Suppressor macrophage treated with lipopolysaccharide for 1 hour (primary cell): Measurements from ENCODE around the gene FIGNL2.
"Not testable (repeated sequence)": the region's sequence is repeated elsewhere in the genome, so short reads cannot be mapped to it uniquely, and the experiment has no call there.

Source experiments
- DNase-seq, 3 donors: peaks; one replicate each; pipeline ENCODE4 v3.0.0-alpha.2; 2020 to 2022

The FIGNL2 gene

DNA sequence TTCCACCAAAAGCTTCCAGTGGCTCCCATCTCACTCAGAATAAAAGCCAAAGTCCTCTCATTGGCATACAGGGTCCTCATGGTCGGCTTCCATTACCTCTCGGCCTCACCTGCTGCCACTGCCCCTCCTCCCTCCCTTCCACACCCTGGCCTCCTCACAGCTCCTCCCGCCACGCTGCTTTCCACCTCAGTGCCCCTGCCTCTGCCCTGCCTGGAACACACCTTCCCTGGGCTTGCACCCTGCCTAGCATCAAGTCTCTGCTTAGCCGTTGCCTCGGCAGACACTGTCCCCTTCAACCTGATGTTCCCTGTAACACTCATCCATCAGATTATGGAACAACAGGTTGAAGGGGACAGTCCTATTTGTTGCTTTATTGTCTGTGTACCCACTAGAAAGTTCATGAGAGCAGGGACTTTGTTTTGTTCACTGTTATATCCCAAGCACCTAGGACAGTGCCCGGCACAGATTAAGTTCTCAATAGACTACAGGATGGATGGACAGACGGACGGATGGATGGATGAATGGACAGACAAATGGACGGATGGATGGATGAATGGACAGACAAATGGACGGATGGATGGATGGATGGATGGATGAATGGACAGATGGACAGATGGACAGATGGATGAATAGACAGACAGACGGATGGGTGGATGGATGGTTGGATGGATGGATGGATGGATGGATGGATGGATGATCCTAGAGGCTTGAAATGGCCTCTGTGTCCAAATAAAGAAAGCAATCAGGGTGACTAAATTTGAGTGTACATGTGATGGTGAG lies 14.9 kb downstream of the FIGNL2 start:
- no peak for DNase-seq

DNA sequence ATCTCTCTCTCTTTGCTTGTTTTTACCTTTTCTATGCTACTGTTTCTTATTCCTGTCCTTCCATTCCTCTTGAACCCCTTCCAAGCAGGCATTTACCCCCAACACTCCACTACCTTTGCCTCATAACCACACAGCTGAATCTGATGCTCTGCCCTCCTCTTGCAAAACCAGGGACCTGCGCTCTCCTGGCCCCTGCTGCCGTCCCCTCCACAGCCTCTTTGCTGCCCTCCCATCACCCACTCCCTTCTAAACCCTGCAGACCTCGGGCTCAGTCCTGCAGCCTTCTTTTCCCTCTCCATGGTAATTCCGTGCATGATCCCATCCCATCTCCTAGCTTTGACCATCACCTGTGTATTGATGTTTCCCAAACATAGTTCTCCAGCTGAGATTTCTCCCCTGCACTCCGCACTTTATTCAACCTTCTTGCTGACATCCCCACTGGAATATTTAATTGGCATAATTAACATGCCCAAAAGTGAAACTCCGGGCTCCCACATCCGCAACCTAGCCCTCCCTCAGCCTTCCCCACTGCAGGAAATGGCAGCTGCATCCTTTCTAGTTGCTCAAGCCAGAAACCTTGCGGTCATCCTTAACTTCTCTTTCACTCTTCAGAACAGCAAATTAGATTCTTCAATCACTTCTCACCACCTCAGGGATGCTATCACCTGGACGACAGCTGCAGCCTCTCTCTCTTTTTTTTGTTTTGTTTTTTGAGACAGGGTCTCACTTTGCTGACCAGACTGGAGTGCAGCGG lies 16.0 kb downstream of the FIGNL2 start:
- DNase-seq: peak in 2 of 3 donors; percentile 48

DNA sequence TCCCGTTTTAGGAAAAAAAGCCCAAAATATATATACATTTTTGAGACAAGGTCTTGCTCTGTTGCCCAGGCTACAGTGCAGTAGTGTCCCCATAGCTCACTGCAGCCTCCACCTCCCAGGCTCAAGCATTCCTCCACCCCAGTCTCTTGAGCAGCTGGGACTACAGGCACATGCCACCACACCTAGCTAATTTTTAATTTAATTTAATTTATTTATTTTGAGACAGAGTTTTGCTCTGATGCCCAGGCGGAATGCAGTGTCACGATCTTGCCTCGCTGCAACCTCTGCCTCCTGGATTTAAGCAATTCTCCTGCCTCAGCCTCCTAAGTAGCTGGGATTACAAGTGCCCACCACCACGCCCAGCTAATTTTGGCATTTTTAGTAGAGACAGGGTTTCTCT lies 16.7 kb downstream of the FIGNL2 start:
- not testable (repeated sequence) for DNase-seq

DNA sequence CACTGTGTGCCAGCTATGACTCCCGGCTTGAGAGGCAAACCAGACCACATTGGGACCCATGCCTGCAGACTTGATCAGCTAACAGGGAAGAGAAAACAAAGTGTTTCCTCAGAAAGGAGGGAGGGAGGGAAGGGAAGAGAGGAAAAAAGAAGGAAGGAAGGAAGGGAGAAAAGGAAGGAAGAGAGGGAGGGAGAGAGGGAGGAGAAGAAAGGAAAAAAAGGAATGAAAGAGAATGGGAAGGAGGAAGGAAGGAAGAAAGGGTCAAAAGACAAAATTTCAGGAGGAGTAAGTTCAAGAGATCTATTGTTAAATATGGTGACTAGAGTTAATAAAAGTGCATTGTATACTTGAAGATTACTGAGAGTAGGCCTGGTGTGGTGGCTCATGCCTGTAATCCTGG lies 18.9 kb downstream of the FIGNL2 start:
- no peak for DNase-seq

DNA sequence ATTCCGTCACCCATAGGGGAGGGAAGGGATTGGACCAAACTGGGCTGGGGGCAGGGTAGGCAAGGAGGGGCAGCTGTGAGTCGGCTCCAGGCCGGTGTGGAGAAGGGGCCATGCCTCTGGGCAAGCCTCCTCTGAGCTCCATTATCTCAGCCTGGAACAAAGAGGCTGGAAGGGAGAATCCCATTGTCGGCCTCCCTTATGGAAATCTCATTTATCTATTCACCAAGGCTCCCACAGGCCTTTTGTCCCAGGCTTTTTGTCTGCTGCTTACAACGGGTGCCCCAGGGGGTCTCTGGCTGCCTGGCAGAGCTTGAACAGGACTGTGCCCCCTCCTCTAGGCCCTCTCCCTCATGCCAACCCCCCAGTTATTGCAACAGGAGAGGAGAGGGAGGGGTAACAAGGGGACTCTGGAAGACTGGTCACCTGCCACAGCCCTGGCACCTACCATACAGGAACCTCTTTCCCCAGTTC lies 19.5 kb downstream of the FIGNL2 start:
- no peak for DNase-seq

DNA sequence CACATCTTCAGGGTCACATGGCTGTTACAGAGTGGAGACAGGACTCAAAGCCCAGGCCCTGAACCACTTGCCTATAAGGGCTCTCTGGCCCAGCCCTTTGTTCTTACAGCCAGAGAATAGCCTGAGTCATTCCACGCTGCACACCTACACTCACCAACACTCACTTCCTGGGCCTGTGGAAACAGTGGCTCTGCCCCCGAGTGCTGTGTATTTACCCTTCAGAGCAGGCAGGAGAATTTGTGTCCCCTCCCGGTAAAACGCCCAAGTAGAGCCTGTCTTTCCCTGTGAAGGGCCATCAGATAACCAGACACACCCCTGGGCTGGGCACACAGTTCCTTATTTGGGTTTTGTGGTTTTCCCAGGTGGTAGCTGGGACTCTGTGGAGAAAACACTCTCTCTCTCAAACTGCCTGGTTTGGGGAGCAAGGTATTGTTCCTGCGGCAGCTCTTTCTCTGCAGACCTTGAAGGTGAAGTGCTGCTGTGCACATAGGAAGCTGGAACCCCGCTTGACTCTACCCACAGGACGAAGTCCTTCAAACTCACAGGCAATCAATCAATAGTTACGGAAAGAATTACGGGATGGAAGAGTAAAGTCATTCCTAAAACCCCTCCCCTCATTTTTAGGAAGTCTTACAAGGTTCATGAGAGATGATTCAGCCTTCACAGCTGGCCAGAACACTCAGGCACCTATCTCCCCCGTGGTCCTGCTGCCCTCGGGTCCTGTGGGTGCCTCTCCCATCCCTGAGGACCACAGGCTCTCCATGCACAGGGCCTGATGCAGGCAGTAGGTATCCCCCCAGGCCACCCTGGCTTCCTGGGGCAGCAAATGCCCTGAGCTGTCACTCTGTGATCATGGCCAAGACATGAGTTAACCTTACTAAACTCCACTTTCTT lies 20.3 kb downstream of the FIGNL2 start:
- peak; percentile 54 to 67 (median 59) for DNase-seq

DNA sequence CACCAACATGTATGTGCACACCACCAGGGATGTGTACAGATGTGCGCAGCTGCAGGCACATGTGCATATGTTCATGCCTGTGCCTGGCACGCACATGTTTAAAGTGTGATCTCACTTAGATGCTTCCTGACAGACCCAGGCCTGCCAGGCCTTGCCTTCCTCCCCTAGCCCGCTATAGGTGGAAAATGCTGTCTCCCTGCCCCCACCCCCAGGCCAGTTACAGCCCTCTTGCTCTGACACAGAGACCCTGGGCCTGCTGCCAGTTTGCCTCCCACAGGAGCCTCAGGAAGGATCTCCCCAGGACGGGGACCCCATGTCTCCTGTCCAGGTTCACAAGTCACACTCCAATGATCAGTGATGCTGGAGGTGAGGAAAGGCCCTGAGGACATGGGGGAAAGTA lies 21.6 kb downstream of the FIGNL2 start:
- DNase-seq: no peak

DNA sequence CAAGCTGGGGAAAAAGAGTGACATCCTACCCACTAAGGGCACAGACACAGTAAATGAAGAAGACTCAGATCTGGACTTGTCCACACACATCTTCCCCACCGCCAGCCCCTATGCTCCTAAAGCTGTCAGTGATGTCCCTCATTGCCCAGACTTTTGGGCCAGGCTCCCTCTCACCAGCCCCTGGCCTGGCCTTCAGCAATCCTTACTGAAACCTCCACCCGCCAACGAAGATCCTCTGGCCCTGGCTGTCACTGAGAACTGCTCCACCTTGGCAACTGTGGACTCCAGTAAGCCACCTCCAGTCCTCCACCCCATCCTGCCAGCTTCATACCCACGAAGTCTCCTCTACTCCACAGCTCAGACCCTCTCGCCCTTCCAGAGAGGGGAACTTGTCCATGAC lies 23.3 kb downstream of the FIGNL2 start:
- DNase-seq: no peak

DNA sequence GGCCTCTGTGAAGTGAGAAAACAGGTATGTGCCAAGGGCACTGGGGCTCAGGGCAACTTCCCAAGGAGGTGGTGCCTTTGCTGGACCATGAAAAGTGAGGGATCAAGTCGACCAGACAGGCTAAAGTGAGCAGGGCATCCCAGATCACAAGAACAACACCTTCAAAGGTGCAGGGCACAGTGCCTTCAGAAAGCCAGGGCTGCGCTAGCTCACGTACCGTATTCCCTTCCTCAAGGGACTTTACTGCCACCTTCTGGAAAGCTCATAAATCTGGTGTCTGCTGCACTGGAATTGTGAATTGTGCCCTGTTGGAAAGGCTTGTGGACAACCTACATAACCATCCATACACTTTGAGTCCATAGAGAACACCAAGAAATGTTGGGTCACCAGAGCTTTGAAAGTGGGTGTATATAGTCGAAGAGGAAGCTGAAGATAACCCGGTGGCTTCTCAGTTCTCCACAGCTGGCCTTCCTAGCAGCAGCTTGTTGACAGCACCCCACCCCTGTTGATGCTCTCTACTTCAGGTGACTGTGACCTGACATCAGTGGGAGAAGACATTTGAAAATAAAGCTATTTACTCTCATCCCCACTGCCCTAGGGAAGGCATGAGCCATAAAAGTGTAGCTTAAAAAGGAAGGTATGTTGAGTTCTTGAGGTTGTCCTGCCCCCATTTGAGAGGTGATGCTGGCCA lies 24.5 kb downstream of the FIGNL2 start:
- DNase-seq: peak; percentile 74 to 77 (median 77)

DNA sequence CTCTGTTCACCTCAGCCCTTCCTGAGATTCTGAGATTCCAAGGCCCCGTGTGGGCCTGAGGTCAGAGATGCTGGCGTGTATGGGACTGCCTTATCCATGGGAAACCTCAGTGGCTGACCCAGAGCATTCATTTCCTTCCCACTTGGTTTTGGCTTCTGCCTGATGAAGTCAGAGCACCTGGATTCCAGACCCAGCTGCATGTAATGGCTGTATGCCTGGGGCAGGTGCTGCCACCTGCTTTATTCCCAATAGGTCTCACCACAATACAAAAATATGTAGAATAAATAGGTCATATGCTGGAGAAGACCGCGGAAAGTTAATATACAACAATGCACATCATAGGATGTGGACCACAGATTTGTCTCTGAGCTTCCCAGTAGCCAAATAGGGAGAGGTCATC lies 25.6 kb downstream of the FIGNL2 start:
- DNase-seq: no peak

DNA sequence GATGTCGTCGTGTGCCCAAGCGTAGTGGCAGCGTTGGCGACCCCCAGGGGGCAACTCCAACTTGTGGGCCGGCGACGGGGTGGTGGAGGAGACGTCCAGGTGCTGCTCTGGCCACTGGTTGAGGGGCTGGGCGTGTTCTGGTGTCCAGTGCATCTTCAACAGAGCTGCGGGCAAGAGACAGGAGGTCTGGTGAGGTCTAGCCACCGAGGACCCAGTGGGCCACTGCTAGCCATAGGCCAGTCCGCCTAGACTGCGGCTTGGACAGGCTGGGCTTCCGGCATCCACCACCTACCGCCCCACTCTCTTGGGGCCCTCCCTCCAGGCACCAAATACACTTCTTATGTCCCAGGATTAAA lies 26.3 kb downstream of the FIGNL2 start:
- no peak for DNase-seq

DNA sequence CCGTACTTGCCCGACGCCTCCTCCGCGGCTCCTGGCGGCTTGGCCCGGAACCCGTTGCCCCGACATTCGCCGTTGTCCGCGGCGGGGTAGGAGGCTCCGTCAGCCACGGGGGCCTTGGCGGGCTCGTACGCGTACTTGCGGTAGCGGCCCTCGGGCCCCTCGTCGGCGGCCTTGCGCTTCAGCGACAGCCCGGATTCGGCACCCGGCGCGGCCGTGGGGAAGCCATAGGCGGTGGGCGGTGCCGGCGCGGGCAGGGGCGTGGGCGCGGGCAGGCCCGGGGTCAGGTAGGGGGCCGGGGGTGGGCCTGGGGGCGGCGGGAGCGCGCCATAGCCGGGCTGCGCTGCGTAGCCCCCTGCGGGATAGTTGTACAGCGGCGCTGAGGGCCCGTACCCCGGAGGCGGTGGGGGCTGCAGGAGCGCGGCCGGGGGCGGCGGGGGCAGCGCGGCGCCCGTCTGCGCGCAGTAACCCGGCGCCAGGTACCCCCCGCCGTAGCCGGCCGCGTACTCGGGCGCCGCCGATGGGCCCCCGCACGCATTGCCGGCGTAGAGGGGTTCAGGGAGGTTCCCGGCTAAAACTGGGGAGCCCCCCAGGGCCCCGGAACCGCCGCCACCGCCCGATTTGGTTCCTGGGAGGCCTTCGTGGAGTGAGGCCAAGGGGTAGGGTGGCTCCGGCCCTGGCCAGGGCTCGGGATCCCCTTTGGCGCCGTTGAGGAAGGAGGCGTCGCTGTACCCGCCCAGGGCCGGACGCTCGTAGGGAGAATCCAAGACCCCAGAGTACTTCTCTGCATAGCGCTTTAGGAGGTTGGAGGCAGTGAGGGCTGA lies 26.9 kb downstream of the FIGNL2 start:
- peak in 1 of 3 donors; percentile 37 for DNase-seq

DNA sequence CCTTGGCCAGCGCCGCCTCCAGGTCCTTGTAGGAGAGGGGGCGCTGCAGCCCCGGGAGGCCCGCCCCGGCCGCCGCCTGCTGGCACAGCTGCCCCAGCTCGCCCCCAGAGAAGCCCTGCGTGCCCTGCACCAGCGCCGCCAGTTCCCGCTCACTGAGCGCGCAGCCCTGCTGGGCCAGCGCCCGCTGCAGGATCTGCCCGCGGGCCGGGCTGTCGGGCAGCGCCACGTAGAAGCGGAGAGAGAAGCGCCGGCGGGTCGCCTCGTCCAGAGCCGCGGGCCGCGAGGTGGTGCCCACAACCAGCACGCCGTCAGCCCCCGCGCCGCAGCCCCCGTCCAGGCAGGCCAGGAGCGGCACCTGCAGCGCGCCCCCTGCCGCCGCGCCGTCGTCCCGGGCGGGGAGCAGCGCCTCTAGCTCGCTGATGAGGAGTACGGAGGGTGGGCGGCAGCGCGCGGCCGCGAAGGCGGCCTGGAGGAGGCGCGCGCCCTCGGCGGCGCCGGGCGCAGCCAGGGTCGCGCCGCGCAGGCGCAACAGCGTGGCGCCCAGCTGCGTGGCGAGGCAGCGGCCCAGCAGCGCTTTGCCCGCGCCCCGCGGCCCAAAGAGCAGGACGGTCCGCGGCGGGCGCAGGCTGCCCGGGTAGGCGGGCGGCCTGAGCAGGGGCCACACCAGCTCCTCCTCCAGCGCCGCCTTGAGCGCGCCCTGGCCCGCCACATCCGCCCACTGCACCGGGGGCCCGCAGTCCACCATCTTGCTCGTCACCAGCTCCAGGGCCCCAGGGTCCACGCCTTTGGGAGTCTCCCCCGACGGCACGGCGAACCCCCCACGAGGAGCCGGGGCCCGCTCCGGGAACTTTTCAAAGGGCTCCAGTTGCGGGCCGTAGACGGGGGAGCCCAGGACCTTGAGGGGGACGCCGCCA lies 27.7 kb downstream of the FIGNL2 start:
- peak; percentile 61 to 84 (median 75) for DNase-seq

DNA sequence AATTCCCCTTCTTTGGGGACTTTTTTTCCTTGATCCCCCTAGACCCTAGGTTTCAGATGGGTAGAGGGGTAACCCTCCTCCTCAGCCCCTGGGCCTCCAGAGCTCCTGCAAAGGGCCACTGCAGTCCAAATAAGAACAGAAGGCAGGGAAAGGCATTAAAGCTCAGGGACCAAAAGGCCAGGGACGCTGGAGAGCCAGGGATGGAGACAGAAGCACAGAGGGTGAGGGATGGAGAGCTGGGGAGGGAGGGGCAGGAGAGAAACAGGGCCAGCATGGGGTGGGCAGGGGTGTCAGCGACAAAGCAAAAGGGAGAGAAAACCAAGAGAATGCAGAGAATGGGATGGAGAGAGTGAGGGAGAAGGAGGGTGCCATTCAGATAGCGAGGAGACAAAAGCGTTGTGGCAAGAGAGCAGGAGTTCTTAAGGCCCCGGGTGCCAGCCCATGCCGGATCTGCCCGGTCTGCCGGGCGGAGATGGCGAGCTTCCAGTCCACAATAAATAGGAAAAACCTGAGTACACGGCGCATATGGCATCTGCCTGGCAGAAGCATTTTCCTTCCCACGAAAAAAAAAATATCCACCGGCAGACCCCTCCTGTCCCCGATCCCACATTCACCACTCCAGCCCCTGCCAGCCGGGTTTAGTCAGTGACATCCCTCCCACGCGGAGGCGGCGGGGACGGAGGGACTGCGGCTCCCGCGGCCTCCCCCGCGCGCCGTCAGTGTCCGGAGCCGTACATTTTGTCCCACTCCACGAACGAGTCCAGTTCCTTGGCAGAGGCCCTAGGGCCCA lies 28.6 kb downstream of the FIGNL2 start:
- DNase-seq: peak; percentile 47 to 66 (median 53)

DNA sequence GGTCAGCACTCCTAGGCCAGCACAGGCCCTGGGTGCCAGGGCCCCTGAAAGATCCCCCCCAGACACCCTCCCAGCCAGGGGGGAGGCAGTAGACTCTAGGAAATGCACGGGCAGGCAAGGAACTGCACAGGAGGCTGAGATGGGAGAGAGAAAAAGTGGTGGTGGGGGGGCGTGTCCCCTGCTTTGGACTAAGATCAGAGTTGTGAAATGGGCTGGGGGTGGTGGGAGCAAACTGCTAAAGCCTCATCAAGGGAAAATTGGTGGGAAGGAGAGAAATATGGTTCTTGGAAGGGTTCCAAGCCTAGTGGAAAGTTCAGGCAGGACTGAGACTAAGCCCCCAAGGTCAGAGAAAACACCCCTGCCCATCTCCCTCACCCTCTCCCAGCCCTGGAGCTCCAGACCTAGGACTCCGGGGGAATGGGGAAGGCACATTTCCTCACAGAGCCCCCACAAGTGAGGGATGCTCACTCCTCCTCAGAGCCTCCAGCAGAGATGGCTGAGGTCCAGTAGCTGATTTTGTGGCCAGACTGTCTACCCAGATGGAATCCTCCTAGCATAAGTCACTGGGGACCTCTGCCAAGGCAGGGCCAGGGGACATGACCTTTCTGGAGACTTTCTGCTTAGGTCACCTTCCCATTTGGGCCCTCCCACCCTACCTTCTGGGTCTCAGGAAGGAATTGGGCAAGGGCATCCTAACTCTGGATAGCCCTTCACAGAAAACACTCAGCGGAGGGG lies 29.8 kb downstream of the FIGNL2 start:
- DNase-seq: no peak

DNA sequence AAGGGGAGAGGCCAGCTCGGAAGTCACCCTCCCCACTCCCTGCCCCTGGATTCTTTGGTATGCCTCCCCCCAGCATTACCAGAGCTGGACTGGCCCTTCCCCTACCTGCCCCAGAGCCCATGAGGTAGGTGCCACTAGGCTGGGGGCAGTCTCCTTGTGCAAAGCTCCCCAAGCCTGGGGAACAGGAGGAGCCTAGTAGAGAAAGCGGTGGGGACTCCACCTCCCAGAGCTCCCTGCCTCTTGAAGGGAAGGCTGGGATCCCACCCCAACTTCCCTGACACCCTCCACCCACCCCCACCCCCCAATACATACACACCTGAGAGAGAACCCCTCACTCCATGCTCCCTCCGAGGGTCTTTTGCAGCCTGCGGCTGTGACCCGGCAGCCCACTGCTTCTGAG lies 30.4 kb downstream of the FIGNL2 start:
- DNase-seq: no peak

DNA sequence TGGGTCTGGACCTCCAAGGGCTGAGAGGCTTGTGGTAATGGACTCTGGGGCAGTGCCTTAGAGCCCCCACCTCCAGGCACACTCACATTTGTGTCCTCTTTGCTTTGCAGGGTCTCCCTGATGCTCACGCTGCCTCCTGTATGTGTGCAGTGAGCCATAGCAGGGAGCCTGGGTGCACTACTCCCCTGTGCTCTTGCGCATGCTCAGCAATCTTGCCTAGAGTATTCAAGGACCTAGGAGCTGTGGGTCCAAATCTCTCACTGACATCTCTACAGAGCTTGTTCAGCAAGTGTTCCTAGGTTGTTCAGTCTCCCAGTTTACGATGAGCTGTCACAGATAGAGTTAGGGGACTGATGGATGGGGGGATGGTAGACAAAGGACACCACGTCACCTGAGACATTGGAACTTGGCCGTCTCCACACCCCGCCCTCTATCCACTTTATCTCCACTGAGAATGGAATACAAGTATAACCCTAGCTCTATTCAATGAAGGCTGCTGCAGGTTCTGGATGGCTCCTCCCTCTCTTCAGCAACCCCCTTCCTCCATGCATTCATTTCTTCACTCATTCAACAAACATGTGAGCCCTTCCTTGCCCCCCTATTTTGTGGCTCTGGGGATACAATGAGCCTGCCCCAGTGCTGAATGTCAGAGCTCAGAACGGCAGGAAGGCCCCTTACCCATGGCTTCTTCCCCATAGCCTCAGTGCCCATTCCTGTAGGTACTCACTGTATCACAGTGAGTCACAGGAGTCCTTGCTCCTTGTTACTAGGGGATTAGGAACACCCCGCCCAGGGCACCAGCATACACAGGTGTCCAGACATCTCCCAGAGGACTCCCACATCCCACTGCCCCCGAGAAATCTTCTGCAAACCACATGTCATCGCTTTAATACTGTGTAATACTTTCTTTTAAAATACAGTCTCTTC lies 31.2 kb downstream of the FIGNL2 start:
- DNase-seq: no peak

DNA sequence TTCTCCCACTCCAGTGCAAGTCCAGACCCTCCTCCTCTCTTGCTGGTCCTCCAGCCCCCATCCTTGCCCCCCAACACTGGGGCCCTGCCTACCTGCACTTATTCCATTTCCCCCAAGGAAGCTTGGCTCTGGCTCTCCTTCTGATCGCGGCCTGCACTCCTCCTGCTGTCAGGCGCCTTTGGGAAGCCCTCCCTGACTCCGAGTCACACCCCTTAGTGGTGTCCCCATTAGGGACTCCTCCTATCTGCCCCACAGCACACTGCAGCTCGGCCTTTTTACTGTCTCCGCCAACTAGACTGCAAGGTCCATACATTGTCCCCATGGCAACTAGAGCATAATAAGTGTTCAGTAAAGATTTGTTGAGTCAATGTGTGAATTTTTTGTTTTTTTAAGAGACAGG lies 32.9 kb downstream of the FIGNL2 start:
- no peak for DNase-seq
